Testis (tissue), 3 donors: Measurements from ENCODE around the gene GSTO2. TPM values are rescaled to one million over a fixed set of nuclear protein-coding genes. Genes with fewer than 3 reads are reported as not detected.

Source experiments
- DNase-seq: peaks from one replicate; pipeline ENCODE4 v3.0.0-alpha.2; 2019
- H3K27ac ChIP-seq, 2 donors: fragments of 200-600 bp; sonication (generic); one replicate each; pipeline ENCODE4 v1.5.1; 2019
- H3K27me3 ChIP-seq: fragments of 200-600 bp; sonication (generic); one replicate; pipeline ENCODE4 v1.5.1; 2019
- H3K36me3 ChIP-seq: fragments of 200-600 bp; sonication (generic); one replicate; pipeline ENCODE4 v1.5.1; 2017; ENCODE audit warnings: low read depth; ENCODE audit errors: missing control alignments
- H3K4me1 ChIP-seq: fragments of 200-600 bp; sonication (generic); one replicate; pipeline ENCODE4 v1.5.1; 2019
- H3K4me3 ChIP-seq, 2 donors: fragments of 200-600 bp; sonication (generic); one replicate each; pipeline ENCODE4 v1.5.1; 2017 to 2019
- H3K9me3 ChIP-seq: fragments of 200-600 bp; sonication (generic); one replicate; pipeline ENCODE4 v1.5.1; 2017
- POLR2A ChIP-seq: fragments of 450-650 bp; IDR thresholded peaks from one replicate; pipeline ENCODE4 v1.6.1; 2017; ENCODE audit warnings: antibody characterized with exemption, mild to moderate bottlenecking, moderate library complexity
- WGBS, 2 donors: methylation state at CpG; one replicate each; pipeline ENCODE4 v1.1.5; 2018; 5-methylcytosine and 5-hydroxymethylcytosine counted together
- intact Hi-C: fragments of 100-400 bp; cut with DNase I; formaldehyde crosslinking; loops from one replicate; pipeline ENCODE4 v1.15.1; 2023; ENCODE audit warnings: low total_unique reads
- polyA plus RNA-seq: library from polyadenylated mRNA; stranded (reverse); fragments of 350-450 nt; fragmentation: Illumina TruSeq; extraction: RNeasy Lipid Tissue Mini Kit (QIAGEN cat#74804); gene quantifications from one replicate; pipeline ENCODE4 v1.2.3, GENCODE V29; 2014; ENCODE audit warnings: low read depth, low replicate concordance; ENCODE audit not compliant: insufficient read depth
- total RNA-seq, 2 donors: library from RNA; depleted of rRNA; stranded (reverse); fragments of >200 nt; gene quantifications; one replicate each; pipeline ENCODE4 v1.2.3, GENCODE V29; 2016
- TF ChIP-seq, protein P1 (sequence below), 3 experiments: fragments of 450-650 bp in 2 of 3; fragments of 200-600 bp in 1 of 3; sonication (generic) in 1 of 3; IDR thresholded peaks; one replicate each; pipeline ENCODE4 v1.5.1; 2016 to 2019; ENCODE audit warnings: antibody characterized with exemption in 3 of 3, mild to moderate bottlenecking in 2 of 3, moderate library complexity in 1 of 3

Gene GSTO2
- total and polyA plus RNA-seq, 3 donors from 2014 or later, result 28.9 to 53.7 (median 51.7) TPM

DNA sequence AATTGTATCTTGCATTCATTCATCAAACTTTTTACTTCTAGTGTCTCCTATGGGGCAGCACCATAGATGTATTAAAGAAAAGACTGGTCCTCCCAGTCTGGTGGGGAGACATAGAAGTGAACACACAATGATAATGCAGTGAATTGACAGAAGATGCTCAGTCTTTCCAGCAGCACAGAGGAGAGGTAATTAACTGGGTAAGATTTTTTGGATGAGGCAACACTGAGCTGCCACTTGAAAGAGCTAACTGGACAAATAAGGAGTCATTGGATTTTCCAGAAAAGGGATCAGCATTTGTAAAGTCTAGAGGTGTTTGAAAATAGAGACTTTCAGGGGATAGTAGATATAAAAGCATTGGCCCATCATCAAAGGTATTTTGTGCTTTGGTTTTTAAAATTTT, 76.5 kb downstream of the GSTO2 start:
- no peak for TF ChIP-seq POLR2A
- TF ChIP-seq, protein P1, sequence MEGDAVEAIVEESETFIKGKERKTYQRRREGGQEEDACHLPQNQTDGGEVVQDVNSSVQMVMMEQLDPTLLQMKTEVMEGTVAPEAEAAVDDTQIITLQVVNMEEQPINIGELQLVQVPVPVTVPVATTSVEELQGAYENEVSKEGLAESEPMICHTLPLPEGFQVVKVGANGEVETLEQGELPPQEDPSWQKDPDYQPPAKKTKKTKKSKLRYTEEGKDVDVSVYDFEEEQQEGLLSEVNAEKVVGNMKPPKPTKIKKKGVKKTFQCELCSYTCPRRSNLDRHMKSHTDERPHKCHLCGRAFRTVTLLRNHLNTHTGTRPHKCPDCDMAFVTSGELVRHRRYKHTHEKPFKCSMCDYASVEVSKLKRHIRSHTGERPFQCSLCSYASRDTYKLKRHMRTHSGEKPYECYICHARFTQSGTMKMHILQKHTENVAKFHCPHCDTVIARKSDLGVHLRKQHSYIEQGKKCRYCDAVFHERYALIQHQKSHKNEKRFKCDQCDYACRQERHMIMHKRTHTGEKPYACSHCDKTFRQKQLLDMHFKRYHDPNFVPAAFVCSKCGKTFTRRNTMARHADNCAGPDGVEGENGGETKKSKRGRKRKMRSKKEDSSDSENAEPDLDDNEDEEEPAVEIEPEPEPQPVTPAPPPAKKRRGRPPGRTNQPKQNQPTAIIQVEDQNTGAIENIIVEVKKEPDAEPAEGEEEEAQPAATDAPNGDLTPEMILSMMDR (IDR thresholded peaks at IDR 0.05), result no peak
- H3K27ac ChIP-seq, result no peak overlapping the region
- intact Hi-C loops, result no loop called here
- H3K9me3 ChIP-seq, result no peaks in the 10 kb centered on the region
- no peaks in the 10 kb centered on the region for H3K36me3 ChIP-seq
- no peak overlapping the region for H3K4me3 ChIP-seq
- no peaks in the 10 kb centered on the region for H3K27me3 ChIP-seq
- no peak for DNase-seq
- H3K4me1 ChIP-seq, result peaks cover 8% of the 10 kb centered on the region

DNA sequence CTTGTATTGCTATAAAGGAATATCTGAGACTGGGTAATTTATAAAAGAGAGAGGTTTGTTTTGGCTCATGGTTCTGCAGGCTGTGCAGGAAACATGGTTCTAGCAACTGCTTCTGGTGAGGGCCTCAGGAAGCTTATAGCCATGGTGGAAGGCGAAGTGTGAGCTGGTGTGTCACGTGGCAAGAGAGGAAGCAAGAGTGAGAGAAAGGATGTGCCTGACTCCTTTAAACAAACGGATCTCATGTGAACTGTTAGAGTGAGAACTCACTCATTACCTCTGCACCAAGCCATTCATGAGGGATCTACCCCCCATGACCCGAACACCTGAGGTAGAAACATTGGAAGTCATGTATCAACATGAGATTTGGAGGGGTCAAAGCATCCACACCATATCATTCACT, 77.0 kb downstream of the GSTO2 start:
- 74 to 75% methylated on average over 4 of the region's 4 CpGs for WGBS, 2 donors
- Histone ChIP-seq H3K27ac (no peak overlapping the region), H3K4me1 (peaks cover 5% of the 10 kb centered on the region), H3K4me3 (no peak overlapping the region), H3K9me3 (no peaks in the 10 kb centered on the region), H3K36me3 (no peaks in the 10 kb centered on the region), H3K27me3 (no peaks in the 10 kb centered on the region)
- TF ChIP-seq, protein P1 (IDR thresholded peaks at IDR 0.05), result no peak
- TF ChIP-seq POLR2A, result no peak
- no peak for DNase-seq
- intact Hi-C loops, result no loop called here

DNA sequence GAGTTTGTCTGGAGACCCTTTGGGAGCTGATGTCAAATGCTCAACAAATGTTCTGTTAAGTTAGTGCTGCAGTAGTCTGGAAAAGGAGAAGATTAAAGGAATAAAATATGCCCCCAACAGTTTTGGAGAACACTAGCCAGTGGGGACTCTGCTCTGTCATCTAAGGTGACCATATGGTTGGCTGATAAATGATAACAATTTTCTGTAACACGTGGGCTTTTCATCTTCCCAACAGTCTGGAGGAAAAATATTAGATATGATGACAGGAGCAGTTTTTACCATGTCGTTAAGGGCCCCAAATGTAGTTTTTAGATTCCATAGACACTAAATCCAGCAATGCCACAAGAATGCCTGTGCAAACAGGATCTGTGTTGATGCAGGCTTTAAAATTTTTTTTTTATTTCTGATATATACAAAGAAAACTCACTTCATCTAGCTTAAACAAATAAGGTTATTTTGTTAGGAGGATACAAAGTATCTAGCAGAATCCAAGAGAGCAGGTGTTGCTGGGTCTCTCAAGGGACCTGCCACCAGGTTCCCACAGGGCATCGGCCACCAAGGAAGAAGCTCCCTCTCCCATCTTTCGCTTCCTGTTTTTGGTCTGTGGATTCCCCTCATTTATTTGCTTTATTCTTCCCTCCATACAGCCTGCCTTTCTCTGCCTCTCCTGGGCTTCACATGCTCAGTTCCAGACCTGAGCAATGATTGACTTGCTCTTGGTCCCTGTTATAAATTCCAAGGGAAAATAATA, 78.5 kb downstream of the GSTO2 start:
- no peak overlapping the region for H3K27ac ChIP-seq
- intact Hi-C loops, result no loop called here
- H3K27me3 ChIP-seq, result no peaks in the 10 kb centered on the region
- DNase-seq, result no peak
- H3K36me3 ChIP-seq, result no peaks in the 10 kb centered on the region
- TF ChIP-seq POLR2A, result no peak
- TF ChIP-seq, protein P1 (IDR thresholded peaks at IDR 0.05), result no peak
- peaks cover 5% of the 10 kb centered on the region for H3K4me1 ChIP-seq
- 69 to 80% methylated on average over 4 of the region's 4 CpGs for WGBS, 2 donors
- no peaks in the 10 kb centered on the region for H3K9me3 ChIP-seq
- H3K4me3 ChIP-seq, result no peak overlapping the region

DNA sequence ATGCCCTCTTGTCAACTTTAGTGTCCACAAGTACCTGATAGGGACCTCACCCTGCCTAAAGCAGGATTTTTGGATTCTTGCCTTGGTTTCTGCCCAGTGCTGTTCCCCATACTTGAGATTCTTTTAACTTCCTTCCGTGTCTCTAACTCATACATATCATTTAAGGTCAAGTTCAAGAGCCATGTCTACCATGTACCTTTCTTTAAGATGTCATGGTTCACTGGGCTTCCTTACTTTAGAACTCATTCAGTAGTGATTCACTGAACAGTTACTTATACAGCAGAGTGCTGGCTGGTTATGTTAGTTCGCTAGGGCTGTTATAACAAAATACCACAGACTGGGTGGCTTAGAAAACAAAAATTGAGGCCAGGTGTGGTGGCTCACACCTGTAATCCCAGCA, 79.6 kb downstream of the GSTO2 start:
- H3K36me3 ChIP-seq, result no peaks in the 10 kb centered on the region
- TF ChIP-seq, protein P1 (IDR thresholded peaks at IDR 0.05), result no peak
- no peak for TF ChIP-seq POLR2A
- intact Hi-C loops, result no loop called here
- H3K4me3 ChIP-seq, result no peak overlapping the region
- H3K9me3 ChIP-seq, result no peaks in the 10 kb centered on the region
- H3K4me1 ChIP-seq, result no peaks in the 10 kb centered on the region
- WGBS, 2 donors, result 89 to 90% methylated on average over 2 of the region's 2 CpGs
- DNase-seq, result no peak
- H3K27me3 ChIP-seq, result no peaks in the 10 kb centered on the region
- no peak overlapping the region for H3K27ac ChIP-seq

DNA sequence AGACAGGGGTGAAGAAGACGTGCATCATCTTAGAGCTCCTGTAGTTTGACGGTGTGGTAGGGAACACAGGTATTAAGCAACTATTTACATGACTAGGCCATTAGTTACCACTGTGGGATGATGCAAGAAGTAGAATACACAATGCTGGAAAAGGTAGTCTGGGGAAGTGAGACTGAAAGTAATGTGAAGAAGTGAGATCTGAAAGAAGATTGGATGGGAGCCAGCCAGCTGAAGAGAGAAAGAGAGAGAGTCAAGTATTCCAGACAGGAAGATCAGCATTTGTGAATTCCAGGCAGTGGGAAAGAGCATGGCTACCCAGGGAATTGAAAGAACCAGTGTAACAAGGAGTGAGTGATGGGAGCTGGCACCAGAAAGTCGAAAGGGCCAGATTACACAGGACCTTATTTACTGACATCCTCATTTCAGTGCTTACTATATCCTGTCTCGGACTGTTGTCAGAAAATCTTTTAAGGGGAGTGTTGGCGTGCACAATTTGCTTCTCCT, 80.7 kb downstream of the GSTO2 start:
- Histone ChIP-seq H3K36me3 (no peaks in the 10 kb centered on the region), H3K4me1 (peaks cover 4% of the 10 kb centered on the region), H3K27ac (no peak overlapping the region), H3K27me3 (no peaks in the 10 kb centered on the region), H3K9me3 (no peaks in the 10 kb centered on the region), H3K4me3 (no peak overlapping the region)
- no peak for DNase-seq
- intact Hi-C loops, result loop anchor here (5.0 kb wide), 1 partner anchor 57 kb away; no protein-coding TSS in a partner anchor
- no peak for TF ChIP-seq POLR2A
- 48 to 54% methylated on average over 5 of the region's 5 CpGs for WGBS, 2 donors
